Measurements from ENCODE around the gene SEZ6.
A peak's percentile ranks its signal among the peaks of the same experiment; 100 is the strongest.

SEZ6 gene

GRCh38 chr17:28975646-28976045, 30.2 kb downstream of the SEZ6 start:
- no peak for DNase-seq (ENCODE audit: low spot score)

- DNase-seq (ENCODE audit: low spot score) = no peak
Measured at GRCh38 chr17:28975031-28975430, 30.8 kb downstream of the SEZ6 start.

- no peak for DNase-seq (ENCODE audit: low spot score)
Measured at GRCh38 chr17:28974451-28974850, 31.4 kb downstream of the SEZ6 start.

GRCh38 chr17:28973425-28973824, 32.4 kb downstream of the SEZ6 start:
- no peak for DNase-seq (ENCODE audit: low spot score)

- DNase-seq (ENCODE audit: low spot score) = no peak
Measured at GRCh38 chr17:28972437-28972836, 33.4 kb downstream of the SEZ6 start.

- DNase-seq (ENCODE audit: low spot score) = no peak
Measured at GRCh38 chr17:28970879-28971278, 35.0 kb downstream of the SEZ6 start.

GRCh38 chr17:28969706-28970393, 36.0 kb downstream of the SEZ6 start:
- no peak for DNase-seq (ENCODE audit: low spot score)

- no peak for DNase-seq (ENCODE audit: low spot score)
Measured at GRCh38 chr17:28968914-28969295, 36.9 kb downstream of the SEZ6 start.

- peak; percentile 79 for DNase-seq (ENCODE audit: low spot score)
Measured at GRCh38 chr17:28968231-28968913, 37.5 kb downstream of the SEZ6 start.

GRCh38 chr17:28967221-28968135, 38.4 kb downstream of the SEZ6 start:
- DNase-seq (ENCODE audit: low spot score) = peak; percentile 60

GRCh38 chr17:28963841-28964240, 42.0 kb downstream of the SEZ6 start:
- no peak for DNase-seq (ENCODE audit: low spot score)

GRCh38 chr17:28963055-28963611, 42.7 kb downstream of the SEZ6 start:
- no peak for DNase-seq (ENCODE audit: low spot score)

- no peak for DNase-seq (ENCODE audit: low spot score)
Measured at GRCh38 chr17:28961391-28961790, 44.4 kb downstream of the SEZ6 start.

GRCh38 chr17:28960256-28961061, 45.4 kb downstream of the SEZ6 start:
- DNase-seq (ENCODE audit: low spot score) = no peak

GRCh38 chr17:28959471-28959871, 46.4 kb downstream of the SEZ6 start:
- no peak for DNase-seq (ENCODE audit: low spot score)

- no peak for DNase-seq (ENCODE audit: low spot score)
Measured at GRCh38 chr17:28958820-28959455, 46.9 kb downstream of the SEZ6 start.

GRCh38 chr17:28957992-28958355, 47.9 kb downstream of the SEZ6 start:
- DNase-seq (ENCODE audit: low spot score) = no peak

GRCh38 chr17:28957277-28957991, 48.4 kb downstream of the SEZ6 start:
- DNase-seq (ENCODE audit: low spot score) = no peak

- DNase-seq (ENCODE audit: low spot score) = no peak
Measured at GRCh38 chr17:28956861-28957260, 49.0 kb downstream of the SEZ6 start.

GRCh38 chr17:28956112-28956511, 49.7 kb downstream of the SEZ6 start:
- no peak for DNase-seq (ENCODE audit: low spot score)

- no peak for DNase-seq (ENCODE audit: low spot score)
Measured at GRCh38 chr17:28955408-28955807, 50.4 kb downstream of the SEZ6 start.
